ENCODE data around the gene LMAN2L.

DNA sequence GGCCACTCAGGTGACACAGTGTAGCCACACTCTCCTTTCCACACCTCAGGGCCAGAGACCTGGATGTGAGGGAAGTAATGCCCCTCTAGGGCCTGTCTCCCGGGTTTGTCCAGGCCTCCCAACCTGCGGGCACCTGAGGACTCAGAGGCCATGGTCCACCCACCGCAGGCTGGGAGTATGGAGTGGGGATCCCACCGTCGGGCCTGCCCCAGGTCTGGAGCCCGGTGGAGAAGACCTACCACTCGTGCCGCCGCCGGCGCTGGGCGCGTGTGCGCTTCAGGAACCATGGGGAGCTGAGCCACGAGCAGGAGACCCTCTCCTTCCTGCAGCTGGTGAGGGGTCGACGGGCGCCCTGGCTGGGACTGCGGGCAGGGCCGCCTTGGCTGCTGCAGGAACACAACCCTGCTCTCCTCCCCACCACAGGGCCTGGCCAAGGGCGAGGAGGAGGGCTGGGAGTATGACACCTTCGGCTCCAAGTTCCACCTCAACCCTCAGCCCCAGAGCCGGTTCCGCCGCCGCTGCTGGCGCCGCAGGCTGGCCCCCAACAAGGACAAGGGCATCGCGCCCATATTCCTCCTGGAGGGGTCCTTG, 48.7 kb downstream of the LMAN2L start:
- TF ChIP-seq, protein P1, sequence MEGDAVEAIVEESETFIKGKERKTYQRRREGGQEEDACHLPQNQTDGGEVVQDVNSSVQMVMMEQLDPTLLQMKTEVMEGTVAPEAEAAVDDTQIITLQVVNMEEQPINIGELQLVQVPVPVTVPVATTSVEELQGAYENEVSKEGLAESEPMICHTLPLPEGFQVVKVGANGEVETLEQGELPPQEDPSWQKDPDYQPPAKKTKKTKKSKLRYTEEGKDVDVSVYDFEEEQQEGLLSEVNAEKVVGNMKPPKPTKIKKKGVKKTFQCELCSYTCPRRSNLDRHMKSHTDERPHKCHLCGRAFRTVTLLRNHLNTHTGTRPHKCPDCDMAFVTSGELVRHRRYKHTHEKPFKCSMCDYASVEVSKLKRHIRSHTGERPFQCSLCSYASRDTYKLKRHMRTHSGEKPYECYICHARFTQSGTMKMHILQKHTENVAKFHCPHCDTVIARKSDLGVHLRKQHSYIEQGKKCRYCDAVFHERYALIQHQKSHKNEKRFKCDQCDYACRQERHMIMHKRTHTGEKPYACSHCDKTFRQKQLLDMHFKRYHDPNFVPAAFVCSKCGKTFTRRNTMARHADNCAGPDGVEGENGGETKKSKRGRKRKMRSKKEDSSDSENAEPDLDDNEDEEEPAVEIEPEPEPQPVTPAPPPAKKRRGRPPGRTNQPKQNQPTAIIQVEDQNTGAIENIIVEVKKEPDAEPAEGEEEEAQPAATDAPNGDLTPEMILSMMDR (IDR thresholded peaks at IDR 0.05) = no peak
- no peak for TF ChIP-seq POLR2A (IDR thresholded peaks at IDR 0.05)
- no peak for TF ChIP-seq EP300 (IDR thresholded peaks at IDR 0.05)
